K562 (cell line): Measurements from ENCODE around the gene TMEM126B. TPM values are rescaled to one million over a fixed set of nuclear protein-coding genes. Genes with fewer than 3 reads are reported as not detected.
A peak's percentile ranks its signal among the peaks of the same experiment; 100 is the strongest.

Experiments
- ATAC-seq: fragments of 200-7000 bp; cut with Tn5 transposase; 3 replicates; pipeline ENCODE4 v1.9.1; 2020; ENCODE audit warnings: moderate library complexity
- BruUV-seq: library from RNA; stranded (reverse); fragments of 400-500 nt; replicated peaks from 2 replicates; lab custom pipeline; 2021; lab: Mats Ljungman, UMichigan
- CTCF ChIA-PET: fragments of 300-600 bp; formaldehyde crosslinking; extraction: SDS; loops from one replicate; lab custom pipeline; 2021; ENCODE audit warnings: low intra/inter-chr PET ratio; lab: Yijun Ruan, JAX
- POLR2A ChIA-PET: fragments of 300-600, 350-650 bp; sonication (Branson Sonifier 250); formaldehyde crosslinking; extraction: SDS; loops from one replicate; lab custom pipeline; 2021; ENCODE audit warnings: antibody characterized with exemption, inconsistent platforms; lab: Yijun Ruan, JAX
- DNase-seq, 4 experiments: peaks; one replicate each; pipeline versions ENCODE4 v3.0.0 to v3.0.0-alpha.2; 2011 to 2018; ENCODE audit warnings: low spot score in 3 of 4, mixed read lengths in 3 of 4; ENCODE audit errors: extremely low read depth in 1 of 4
- FAIRE-seq: peaks from 2 replicates; lab custom pipeline; 2011; peaks lifted over from hg19 to GRCh38; lab: Jason Lieb, UNC
- H2AFZ ChIP-seq: 2 replicates; pipeline ENCODE4 v1.6.0; 2011; ENCODE audit warnings: low read depth, low read length, control low read depth, inconsistent platforms
- H3K27ac ChIP-seq: fragments of 200-600 bp; 3 replicates; pipeline ENCODE4 v1.8.0; 2011; ENCODE audit warnings: low read depth, mild to moderate bottlenecking, control low read depth, inconsistent platforms, low read length, moderate library complexity, mixed read lengths; ENCODE audit errors: extremely low read depth
- H3K27me3 ChIP-seq, 2 experiments: fragments of 300-600 bp in 1 of 2; 2 replicates in 1 of 2; 3 replicates in 1 of 2; pipeline versions ENCODE4 v1.6.0 to v1.8.0; 2011; ENCODE audit warnings: inconsistent platforms in 2 of 2, low read length in 2 of 2, mild to moderate bottlenecking in 1 of 2, mixed read lengths in 1 of 2, moderate library complexity in 1 of 2; ENCODE audit not compliant: control insufficient read depth in 2 of 2, insufficient read depth in 2 of 2
- H3K36me3 ChIP-seq: fragments of 300-600 bp; 3 replicates; pipeline ENCODE4 v1.8.0; 2011; ENCODE audit warnings: mild to moderate bottlenecking, low read length, inconsistent platforms; ENCODE audit not compliant: control insufficient read depth, insufficient read depth
- H3K4me1 ChIP-seq, 2 experiments: fragments of 200-600 bp in 1 of 2; replicated peaks in 1 of 2; 2 replicates in 1 of 2; 3 replicates in 1 of 2; pipeline versions ENCODE4 v1.5.1 to v1.8.0; 2011; ENCODE audit warnings: inconsistent platforms in 2 of 2, low read length in 2 of 2, mild to moderate bottlenecking in 1 of 2, mixed read lengths in 1 of 2, moderate library complexity in 1 of 2; ENCODE audit not compliant: control insufficient read depth in 2 of 2, insufficient read depth in 2 of 2
- H3K4me2 ChIP-seq: 2 replicates; pipeline ENCODE4 v1.6.1; 2011; ENCODE audit warnings: low read length, control low read depth, inconsistent platforms, mixed read lengths; ENCODE audit not compliant: insufficient read depth
- H3K4me3 ChIP-seq: fragments of 200-600 bp; sonication (generic), shearing (Covaris generic); 2 replicates; pipeline ENCODE4 v1.5.1; 2016; ENCODE audit warnings: control low read depth, inconsistent platforms
- H3K79me2 ChIP-seq: fragments of 200-600 bp; 3 replicates; pipeline ENCODE4 v1.8.0; 2011; ENCODE audit warnings: low read length, inconsistent platforms; ENCODE audit not compliant: control insufficient read depth, insufficient read depth
- H3K9ac ChIP-seq, 2 experiments: 2 replicates each; pipeline versions ENCODE4 v1.6.0 to v1.6.1; 2011; ENCODE audit warnings: low read depth in 2 of 2, low read length in 2 of 2, control low read depth in 1 of 2, inconsistent platforms in 1 of 2, mild to moderate bottlenecking in 1 of 2, mixed read lengths in 1 of 2; ENCODE audit not compliant: insufficient read depth in 1 of 2
- H3K9me1 ChIP-seq: one replicate; pipeline ENCODE4 v1.6.0; 2011; ENCODE audit warnings: inconsistent platforms, mild to moderate bottlenecking, low read length, moderate library complexity; ENCODE audit not compliant: control insufficient read depth, insufficient read depth
- H3K9me3 ChIP-seq: replicated peaks from 2 replicates; pipeline ENCODE4 v1.5.1; 2011; ENCODE audit warnings: low read depth, low read length, inconsistent platforms; ENCODE audit not compliant: control insufficient read depth, insufficient read depth
- H4K20me1 ChIP-seq: replicated peaks from 2 replicates; pipeline ENCODE4 v1.6.1; 2011; ENCODE audit warnings: low read length, inconsistent platforms, mixed read lengths; ENCODE audit not compliant: control insufficient read depth, insufficient read depth
- CBFA2T2 ChIP-seq: fragments of 450-650 bp; conservative IDR thresholded peaks from 2 replicates; pipeline ENCODE4 v1.6.1; 2017; ENCODE audit warnings: mild to moderate bottlenecking
- ELF1 ChIP-seq: fragments of 200-800 bp; sonication (Bioruptor generic); IDR thresholded peaks from 2 replicates; pipeline ENCODE4 v1.6.1; 2016; ENCODE audit warnings: missing genetic modification characterization, missing compliant biosample characterization
- KDM5B ChIP-seq: fragments of 200-600 bp; sonication (generic); IDR thresholded peaks from 2 replicates; pipeline ENCODE4 v1.6.1; 2012; ENCODE audit warnings: low read depth, mild to moderate bottlenecking, moderate library complexity, low read length, control low read depth, inconsistent platforms; ENCODE audit not compliant: insufficient replicate concordance
- POLR3A ChIP-seq: IDR thresholded peaks from 2 replicates; pipeline ENCODE4 v1.6.1; 2011; ENCODE audit warnings: borderline replicate concordance, mild to moderate bottlenecking, moderate library complexity; ENCODE audit not compliant: insufficient read length, insufficient read depth; ENCODE audit errors: extremely low read depth
- XRCC5 ChIP-seq: fragments of 200-400 bp; formaldehyde crosslinking; IDR thresholded peaks from 2 replicates; pipeline ENCODE4 v1.6.1; 2017; ENCODE audit warnings: low read depth, mild to moderate bottlenecking, low read length
- YY1 ChIP-seq, 3 experiments: IDR thresholded peaks; 2 replicates each; pipeline ENCODE4 v1.6.1; 2011; ENCODE audit warnings: low read length in 2 of 3, mild to moderate bottlenecking in 2 of 3, moderate library complexity in 2 of 3, borderline replicate concordance in 1 of 3, control low read depth in 1 of 3, low read depth in 1 of 3; ENCODE audit not compliant: insufficient read depth in 3 of 3, insufficient replicate concordance in 2 of 3, control insufficient read depth in 1 of 3, insufficient read length in 1 of 3; ENCODE audit errors: extremely low read depth in 1 of 3
- ZKSCAN1 ChIP-seq: fragments of 150-350 bp; IDR thresholded peaks from 2 replicates; pipeline ENCODE4 v1.6.1; 2016; ENCODE audit warnings: low read depth, low read length
- WGBS: fragments of 100-300 bp; shearing (Covaris generic); methylation state at CpG from one replicate; pipeline ENCODE4 v1.1.6; 2016; ENCODE audit warnings: low coverage, mixed read lengths; ENCODE audit not compliant: insufficient coverage; ENCODE audit errors: missing lambda C conversion rate; 5-methylcytosine and 5-hydroxymethylcytosine counted together
- in situ Hi-C: fragments of 300-500 bp; cut with MboI; formaldehyde crosslinking; loops from 4 replicates; pipeline ENCODE4 v1.15.0; 2018; ENCODE audit warnings: inconsistent platforms, mixed read lengths
- intact Hi-C: fragments of 100-400 bp; cut with micrococcal nuclease; formaldehyde crosslinking; loops from 2 replicates; pipeline ENCODE4 v1.14.2; 2022
- polyA plus RNA-seq, 8 experiments: library from polyadenylated mRNA; depleted of rRNA in 4 of 8; stranded (reverse) in 5 of 8; unstranded in 3 of 8; fragments of >200 nt; fragmentation: Nextera tagmentation in 2 of 8; fragmentation: Illumina TruSeq in 1 of 8; extraction: Ambion mirVana in 2 of 8; extraction: Trizol in 1 of 8; gene quantifications; 2 replicates each; pipeline versions ENCODE4 v1.2.1 to v1.2.3, GENCODE V29; 2011 to 2014; ENCODE audit warnings: inconsistent platforms in 1 of 8, missing spikeins in 1 of 8
- total RNA-seq, 7 experiments: library from RNA; depleted of rRNA in 6 of 7; stranded (reverse); fragments of >200 nt in 6 of 7; fragmentation: Illumina TruSeq in 2 of 7; extraction: Trizol in 2 of 7; gene quantifications; 2 replicates each; pipeline versions ENCODE4 v1.2.1 to v1.2.3, GENCODE V29; 2011 to 2021; ENCODE audit warnings: low replicate concordance in 1 of 7
- TF ChIP-seq, protein P1 (sequence below): sonication (generic); formaldehyde crosslinking; IDR thresholded peaks from 2 replicates; pipeline ENCODE4 v1.8.0; 2023; ENCODE audit warnings: missing genetic modification reagents, mild to moderate bottlenecking, borderline replicate concordance
- TF ChIP-seq, protein P2 (sequence below), 2 experiments: IDR thresholded peaks; 2 replicates each; pipeline ENCODE4 v1.6.1; 2012; ENCODE audit warnings: improper control_type of control experiment in 2 of 2, low read depth in 2 of 2, low read length in 2 of 2, borderline replicate concordance in 1 of 2

Gene TMEM126B
- total and polyA plus RNA-seq, 9 of the 15 experiments (the other 6 are each of a cell fraction or from before 2014, with no cell fraction given), result 85.5 to 226 (median 164) TPM

DNA sequence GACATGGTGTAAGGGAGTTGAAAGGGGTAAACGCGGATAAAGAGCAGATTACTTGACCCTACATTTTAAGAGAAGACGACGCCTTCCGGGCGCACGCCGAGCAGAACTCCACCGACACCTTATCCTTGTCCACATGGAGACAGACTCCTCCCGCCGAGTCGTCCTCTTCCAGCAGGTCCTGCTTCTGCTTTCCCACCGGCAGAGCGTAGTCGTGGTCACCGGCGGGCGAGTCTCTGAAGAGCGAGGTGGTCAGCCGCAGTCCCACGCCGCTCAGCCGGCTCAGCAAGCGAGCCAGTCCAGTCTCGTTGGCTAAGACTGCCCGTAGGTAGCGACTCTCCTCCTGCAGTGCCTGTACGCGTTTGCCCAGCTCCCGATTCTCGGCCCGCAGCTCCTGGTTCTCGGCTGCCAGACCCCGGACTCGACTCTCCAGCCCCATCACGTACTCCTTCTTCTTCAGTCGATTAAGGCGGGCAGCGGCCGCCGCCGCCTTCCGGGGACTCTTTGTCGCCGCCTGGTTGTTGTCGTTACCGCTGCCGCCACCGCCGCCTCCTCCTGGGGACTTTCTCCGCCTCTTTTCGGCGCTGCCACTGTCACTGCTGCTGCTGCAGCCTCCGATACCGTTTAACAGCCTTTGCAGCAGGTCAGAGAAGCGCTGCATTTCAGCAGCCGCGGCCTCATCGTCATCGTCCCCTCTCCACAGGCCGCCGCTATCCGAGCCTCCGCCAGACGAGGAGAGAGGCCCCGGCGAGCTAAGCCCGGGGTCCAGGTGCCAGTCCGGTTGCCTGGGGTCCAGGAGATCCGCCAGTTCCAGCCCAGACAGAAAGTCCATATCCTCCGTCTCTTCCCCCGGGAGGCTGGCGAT, 35.6 kb downstream of the TMEM126B start:
- under 1% methylated on average over 70 of the region's 73 CpGs for WGBS
- Histone ChIP-seq H4K20me1 (peaks cover 16% of the 10 kb centered on the region), H3K9ac (peak overlapping the region; percentile 98), H3K9me1 (no peaks in the 10 kb centered on the region), H3K9me3 (no peaks in the 10 kb centered on the region), H3K4me3 (peak overlapping the region; percentile 94), H3K4me1 (peaks cover 10 to 14% of the 10 kb centered on the region in 2 experiments; a peak in 3 of 5 replicates), H3K27ac (peak overlapping the region; percentile 98), H3K36me3 (peaks cover 41% of the 10 kb centered on the region), H2AFZ (peak overlapping the region; percentile 99), H3K79me2 (peaks cover 59% of the 10 kb centered on the region), H3K4me2 (peak overlapping the region; percentile 95), H3K27me3 (no peaks in the 10 kb centered on the region)
- CTCF ChIA-PET, result interaction anchor here (0.8 kb wide), 1 partner anchor 69 kb away, joined by 4 read pairs; no protein-coding TSS in a partner anchor
- intact Hi-C loops, result loop anchor here (1.0 to 10.0 kb wide), 6 partner anchors 15 to 581 kb away; partner anchors contain the start of genes EED, PICALM and TMEM126B
- ATAC-seq, result peak; percentile 75
- BruUV-seq, result no TSS peak
- in situ Hi-C loops, result no loop called here
- no peak for FAIRE-seq
- peak; percentile 66 to 86 (median 70) for DNase-seq
- POLR2A ChIA-PET, result interaction anchor here (0.6 to 10.1 kb wide), 6 partner anchors 8 to 29 kb away, joined by 3 to 145 read pairs (median 4); partner anchors contain the start of gene TMEM126A
- TF ChIP-seq ZKSCAN1 (0 out of 2 replicates have a peak, but pooled peaks have one; percentile 43), YY1 (IDR thresholded peaks at IDR 0.05; ENCODE audit: borderline replicate concordance in 1 of 3, control insufficient read depth in 1 of 3, extremely low read depth in 1 of 3, insufficient read depth in 3 of 3, insufficient read length in 1 of 3, insufficient replicate concordance in 2 of 3, low read depth in 1 of 3, low read length in 2 of 3) (peak in 2 of 3 experiments; percentile 17 to 26), XRCC5 (0 out of 2 replicates have a peak, but pooled peaks have one; percentile 41), KDM5B (peak; percentile 55), CBFA2T2 (no peak), ELF1 (tag) (peak; percentile 40; the same call in 1 of the 2 replicates), POLR3A (no peak)
- TF ChIP-seq, protein P1, sequence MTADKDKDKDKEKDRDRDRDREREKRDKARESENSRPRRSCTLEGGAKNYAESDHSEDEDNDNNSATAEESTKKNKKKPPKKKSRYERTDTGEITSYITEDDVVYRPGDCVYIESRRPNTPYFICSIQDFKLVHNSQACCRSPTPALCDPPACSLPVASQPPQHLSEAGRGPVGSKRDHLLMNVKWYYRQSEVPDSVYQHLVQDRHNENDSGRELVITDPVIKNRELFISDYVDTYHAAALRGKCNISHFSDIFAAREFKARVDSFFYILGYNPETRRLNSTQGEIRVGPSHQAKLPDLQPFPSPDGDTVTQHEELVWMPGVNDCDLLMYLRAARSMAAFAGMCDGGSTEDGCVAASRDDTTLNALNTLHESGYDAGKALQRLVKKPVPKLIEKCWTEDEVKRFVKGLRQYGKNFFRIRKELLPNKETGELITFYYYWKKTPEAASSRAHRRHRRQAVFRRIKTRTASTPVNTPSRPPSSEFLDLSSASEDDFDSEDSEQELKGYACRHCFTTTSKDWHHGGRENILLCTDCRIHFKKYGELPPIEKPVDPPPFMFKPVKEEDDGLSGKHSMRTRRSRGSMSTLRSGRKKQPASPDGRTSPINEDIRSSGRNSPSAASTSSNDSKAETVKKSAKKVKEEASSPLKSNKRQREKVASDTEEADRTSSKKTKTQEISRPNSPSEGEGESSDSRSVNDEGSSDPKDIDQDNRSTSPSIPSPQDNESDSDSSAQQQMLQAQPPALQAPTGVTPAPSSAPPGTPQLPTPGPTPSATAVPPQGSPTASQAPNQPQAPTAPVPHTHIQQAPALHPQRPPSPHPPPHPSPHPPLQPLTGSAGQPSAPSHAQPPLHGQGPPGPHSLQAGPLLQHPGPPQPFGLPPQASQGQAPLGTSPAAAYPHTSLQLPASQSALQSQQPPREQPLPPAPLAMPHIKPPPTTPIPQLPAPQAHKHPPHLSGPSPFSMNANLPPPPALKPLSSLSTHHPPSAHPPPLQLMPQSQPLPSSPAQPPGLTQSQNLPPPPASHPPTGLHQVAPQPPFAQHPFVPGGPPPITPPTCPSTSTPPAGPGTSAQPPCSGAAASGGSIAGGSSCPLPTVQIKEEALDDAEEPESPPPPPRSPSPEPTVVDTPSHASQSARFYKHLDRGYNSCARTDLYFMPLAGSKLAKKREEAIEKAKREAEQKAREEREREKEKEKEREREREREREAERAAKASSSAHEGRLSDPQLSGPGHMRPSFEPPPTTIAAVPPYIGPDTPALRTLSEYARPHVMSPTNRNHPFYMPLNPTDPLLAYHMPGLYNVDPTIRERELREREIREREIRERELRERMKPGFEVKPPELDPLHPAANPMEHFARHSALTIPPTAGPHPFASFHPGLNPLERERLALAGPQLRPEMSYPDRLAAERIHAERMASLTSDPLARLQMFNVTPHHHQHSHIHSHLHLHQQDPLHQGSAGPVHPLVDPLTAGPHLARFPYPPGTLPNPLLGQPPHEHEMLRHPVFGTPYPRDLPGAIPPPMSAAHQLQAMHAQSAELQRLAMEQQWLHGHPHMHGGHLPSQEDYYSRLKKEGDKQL (CRISPR knock-in tag), result no peak
- TF ChIP-seq, protein P2, sequence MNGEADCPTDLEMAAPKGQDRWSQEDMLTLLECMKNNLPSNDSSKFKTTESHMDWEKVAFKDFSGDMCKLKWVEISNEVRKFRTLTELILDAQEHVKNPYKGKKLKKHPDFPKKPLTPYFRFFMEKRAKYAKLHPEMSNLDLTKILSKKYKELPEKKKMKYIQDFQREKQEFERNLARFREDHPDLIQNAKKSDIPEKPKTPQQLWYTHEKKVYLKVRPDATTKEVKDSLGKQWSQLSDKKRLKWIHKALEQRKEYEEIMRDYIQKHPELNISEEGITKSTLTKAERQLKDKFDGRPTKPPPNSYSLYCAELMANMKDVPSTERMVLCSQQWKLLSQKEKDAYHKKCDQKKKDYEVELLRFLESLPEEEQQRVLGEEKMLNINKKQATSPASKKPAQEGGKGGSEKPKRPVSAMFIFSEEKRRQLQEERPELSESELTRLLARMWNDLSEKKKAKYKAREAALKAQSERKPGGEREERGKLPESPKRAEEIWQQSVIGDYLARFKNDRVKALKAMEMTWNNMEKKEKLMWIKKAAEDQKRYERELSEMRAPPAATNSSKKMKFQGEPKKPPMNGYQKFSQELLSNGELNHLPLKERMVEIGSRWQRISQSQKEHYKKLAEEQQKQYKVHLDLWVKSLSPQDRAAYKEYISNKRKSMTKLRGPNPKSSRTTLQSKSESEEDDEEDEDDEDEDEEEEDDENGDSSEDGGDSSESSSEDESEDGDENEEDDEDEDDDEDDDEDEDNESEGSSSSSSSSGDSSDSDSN (IDR thresholded peaks at IDR 0.05; ENCODE audit: borderline replicate concordance in 1 of 2, low read depth in 2 of 2, low read length in 2 of 2), result peak; percentile 53 to 87; a peak in 3 of 4 replicates
